ENCODE data around the gene SLC2A4. TPM values are rescaled to one million over a fixed set of nuclear protein-coding genes. Genes with fewer than 3 reads are reported as not detected.
"Not testable (repeated sequence)": the region's sequence is repeated elsewhere in the genome, so short reads cannot be mapped to it uniquely, and the experiment has no call there.

The SLC2A4 gene
- total RNA-seq, 6 experiments from 2014 or later, result 0.07 to 0.09 (median 0.09) TPM; not detected in 1

- H3K36me3 Mint-ChIP-seq (ENCODE audit: low read depth), result peaks cover 2% of the 10 kb centered on the region; the same call in 1 of the 2 replicates
- H3K27me3 Mint-ChIP-seq (ENCODE audit: insufficient read depth), result peaks cover 22% of the 10 kb centered on the region
- no peaks in the 10 kb centered on the region for H3K4me1 Mint-ChIP-seq (ENCODE audit: low read depth)
- no peak for DNase-seq
- no peaks in the 10 kb centered on the region for H3K9me3 Mint-ChIP-seq
- H3K4me3 Mint-ChIP-seq, result no peak within 1 kb of the TSS
- TF ChIP-seq, protein P1, sequence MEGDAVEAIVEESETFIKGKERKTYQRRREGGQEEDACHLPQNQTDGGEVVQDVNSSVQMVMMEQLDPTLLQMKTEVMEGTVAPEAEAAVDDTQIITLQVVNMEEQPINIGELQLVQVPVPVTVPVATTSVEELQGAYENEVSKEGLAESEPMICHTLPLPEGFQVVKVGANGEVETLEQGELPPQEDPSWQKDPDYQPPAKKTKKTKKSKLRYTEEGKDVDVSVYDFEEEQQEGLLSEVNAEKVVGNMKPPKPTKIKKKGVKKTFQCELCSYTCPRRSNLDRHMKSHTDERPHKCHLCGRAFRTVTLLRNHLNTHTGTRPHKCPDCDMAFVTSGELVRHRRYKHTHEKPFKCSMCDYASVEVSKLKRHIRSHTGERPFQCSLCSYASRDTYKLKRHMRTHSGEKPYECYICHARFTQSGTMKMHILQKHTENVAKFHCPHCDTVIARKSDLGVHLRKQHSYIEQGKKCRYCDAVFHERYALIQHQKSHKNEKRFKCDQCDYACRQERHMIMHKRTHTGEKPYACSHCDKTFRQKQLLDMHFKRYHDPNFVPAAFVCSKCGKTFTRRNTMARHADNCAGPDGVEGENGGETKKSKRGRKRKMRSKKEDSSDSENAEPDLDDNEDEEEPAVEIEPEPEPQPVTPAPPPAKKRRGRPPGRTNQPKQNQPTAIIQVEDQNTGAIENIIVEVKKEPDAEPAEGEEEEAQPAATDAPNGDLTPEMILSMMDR (IDR thresholded peaks at IDR 0.05), result no peak
- H3K27ac Mint-ChIP-seq, result no peak within 1 kb of the TSS
Observed at GRCh38 chr17:7336240-7337175, 55.0 kb downstream of the SLC2A4 start, which contains the start of gene ACAP1. ACAP1 (plus strand) TSS chr17:7336529; CDS start chr17:7336735, 206 bp downstream.

DNA sequence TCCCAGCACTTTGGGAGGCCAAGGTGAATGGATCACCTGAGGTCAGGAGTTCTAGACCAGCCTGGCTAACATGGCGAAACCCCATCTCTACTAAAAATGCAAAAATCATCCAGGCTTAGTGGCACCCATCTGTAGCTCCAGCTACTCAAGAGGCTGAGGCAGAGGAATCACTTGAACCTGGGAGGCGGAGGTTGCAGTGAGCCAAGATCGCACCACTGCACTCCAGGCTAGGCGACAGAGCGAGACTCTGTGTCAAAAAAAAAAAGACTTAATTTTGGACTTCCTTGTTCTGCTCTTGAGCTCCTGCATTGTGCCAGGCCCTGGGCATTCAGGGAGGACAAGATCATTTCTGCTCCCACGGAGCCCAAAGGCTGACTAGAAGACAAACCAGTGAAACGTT, 56.1 kb downstream of the SLC2A4 start:
- H3K36me3 Mint-ChIP-seq (ENCODE audit: low read depth); DNase-seq; H3K9me3 Mint-ChIP-seq; H3K4me3 Mint-ChIP-seq; H3K27ac Mint-ChIP-seq; H3K4me1 Mint-ChIP-seq (ENCODE audit: low read depth): not testable (repeated sequence)
- H3K27me3 Mint-ChIP-seq (ENCODE audit: insufficient read depth), result peaks cover 23% of the 10 kb centered on the region

Other genes with a start within 250 kb of the SLC2A4 start
- gene SLC16A13, start 245.7 kb upstream of the SLC2A4 start, total RNA-seq (2021; fragmentation: NEBNext Ultra II Directional; extraction: Animal tissue kit (Norgen Biotek cat#: 25700)), result 1 to 10 TPM; 1.6 to 3.4 (median 1.9) TPM
- not detected for gene SLC16A11, start 237.6 kb upstream of the SLC2A4 start, total RNA-seq (2021; fragmentation: NEBNext Ultra II Directional; extraction: Animal tissue kit (Norgen Biotek cat#: 25700))
- gene CLEC10A, start 201.5 kb upstream of the SLC2A4 start, total RNA-seq (2021; fragmentation: NEBNext Ultra II Directional; extraction: Animal tissue kit (Norgen Biotek cat#: 25700)), result not detected
- gene ASGR2, start 166.9 kb upstream of the SLC2A4 start, total RNA-seq (2021; fragmentation: NEBNext Ultra II Directional; extraction: Animal tissue kit (Norgen Biotek cat#: 25700)), result not detected
- gene ASGR1, start 102.3 kb upstream of the SLC2A4 start, total RNA-seq (2021; fragmentation: NEBNext Ultra II Directional; extraction: Animal tissue kit (Norgen Biotek cat#: 25700)), result 1 to 10 TPM in 2 of 6 experiments, under 1 TPM in 4; 0.71 to 1.4 (median 0.83) TPM
- 10 to 100 TPM; 27.8 to 34.3 (median 28.1) TPM for gene DLG4, start 61.9 kb upstream of the SLC2A4 start, total RNA-seq (2021; fragmentation: NEBNext Ultra II Directional; extraction: Animal tissue kit (Norgen Biotek cat#: 25700))
- gene ACADVL, start 61.8 kb upstream of the SLC2A4 start, total RNA-seq (2021; fragmentation: NEBNext Ultra II Directional; extraction: Animal tissue kit (Norgen Biotek cat#: 25700)), result 100 to 1,000 TPM; 378 to 463 (median 405) TPM
- 10 to 100 TPM; 24.9 to 29.1 (median 27.0) TPM for gene DVL2, start 47.2 kb upstream of the SLC2A4 start, total RNA-seq (2021; fragmentation: NEBNext Ultra II Directional; extraction: Animal tissue kit (Norgen Biotek cat#: 25700))
- 10 to 100 TPM; 57.0 to 75.0 (median 68.2) TPM for gene PHF23, start 42.3 kb upstream of the SLC2A4 start, total RNA-seq (2021; fragmentation: NEBNext Ultra II Directional; extraction: Animal tissue kit (Norgen Biotek cat#: 25700))
- 100 to 1,000 TPM; 399 to 470 (median 426) TPM for gene GABARAP, start 39.3 kb upstream of the SLC2A4 start, total RNA-seq (2021; fragmentation: NEBNext Ultra II Directional; extraction: Animal tissue kit (Norgen Biotek cat#: 25700))
- 100 to 1,000 TPM; 127 to 168 (median 146) TPM for gene CTDNEP1, start 30.0 kb upstream of the SLC2A4 start, total RNA-seq (2021; fragmentation: NEBNext Ultra II Directional; extraction: Animal tissue kit (Norgen Biotek cat#: 25700))
- gene ELP5, start 29.5 kb upstream of the SLC2A4 start, total RNA-seq (2021; fragmentation: NEBNext Ultra II Directional; extraction: Animal tissue kit (Norgen Biotek cat#: 25700)), result 10 to 100 TPM; 28.7 to 36.1 (median 34.0) TPM
- gene CLDN7, start 19.2 kb upstream of the SLC2A4 start, total RNA-seq (2021; fragmentation: NEBNext Ultra II Directional; extraction: Animal tissue kit (Norgen Biotek cat#: 25700)), result 1 to 10 TPM in 4 of 6 experiments, under 1 TPM in 2; 0.43 to 3.0 (median 1.7) TPM
- gene YBX2, start 12.9 kb downstream of the SLC2A4 start, total RNA-seq (2021; fragmentation: NEBNext Ultra II Directional; extraction: Animal tissue kit (Norgen Biotek cat#: 25700)), result not detected
- 1,000 to 10,000 TPM; 1,011 to 1,116 (median 1,072) TPM for gene EIF5A, start 25.9 kb downstream of the SLC2A4 start, total RNA-seq (2021; fragmentation: NEBNext Ultra II Directional; extraction: Animal tissue kit (Norgen Biotek cat#: 25700))
- gene GPS2, start 33.6 kb downstream of the SLC2A4 start, total RNA-seq (2021; fragmentation: NEBNext Ultra II Directional; extraction: Animal tissue kit (Norgen Biotek cat#: 25700)), result 10 to 100 TPM; 34.7 to 45.2 (median 40.7) TPM
- gene NEURL4, start 47.6 kb downstream of the SLC2A4 start, total RNA-seq (2021; fragmentation: NEBNext Ultra II Directional; extraction: Animal tissue kit (Norgen Biotek cat#: 25700)), result 10 to 100 TPM; 18.7 to 24.6 (median 20.4) TPM
- 1 to 10 TPM; 3.2 to 6.4 (median 4.9) TPM for gene ACAP1, start 54.8 kb downstream of the SLC2A4 start, total RNA-seq (2021; fragmentation: NEBNext Ultra II Directional; extraction: Animal tissue kit (Norgen Biotek cat#: 25700))
- 10 to 100 TPM; 11.2 to 14.5 (median 12.6) TPM for gene KCTD11, start 70.4 kb downstream of the SLC2A4 start, total RNA-seq (2021; fragmentation: NEBNext Ultra II Directional; extraction: Animal tissue kit (Norgen Biotek cat#: 25700))
- gene TMEM95, start 73.4 kb downstream of the SLC2A4 start, total RNA-seq (2021; fragmentation: NEBNext Ultra II Directional; extraction: Animal tissue kit (Norgen Biotek cat#: 25700)), result not detected
- gene TNK1, start 99.4 kb downstream of the SLC2A4 start, total RNA-seq (2021; fragmentation: NEBNext Ultra II Directional; extraction: Animal tissue kit (Norgen Biotek cat#: 25700)), result under 1 TPM; 0.20 to 0.41 (median 0.26) TPM
- gene PLSCR3, start 112.8 kb downstream of the SLC2A4 start, total RNA-seq (2021; fragmentation: NEBNext Ultra II Directional; extraction: Animal tissue kit (Norgen Biotek cat#: 25700)), result 100 to 1,000 TPM in 1 of 6 experiments, 10 to 100 TPM in 5; 85.6 to 114 (median 98.5) TPM
- 10 to 100 TPM; 52.2 to 79.1 (median 72.3) TPM for gene TMEM256, start 122.4 kb downstream of the SLC2A4 start, total RNA-seq (2021; fragmentation: NEBNext Ultra II Directional; extraction: Animal tissue kit (Norgen Biotek cat#: 25700))
- 10 to 100 TPM; 41.3 to 57.3 (median 46.2) TPM for gene NLGN2, start 126.1 kb downstream of the SLC2A4 start, total RNA-seq (2021; fragmentation: NEBNext Ultra II Directional; extraction: Animal tissue kit (Norgen Biotek cat#: 25700))
- not detected for gene SPEM1, start 138.6 kb downstream of the SLC2A4 start, total RNA-seq (2021; fragmentation: NEBNext Ultra II Directional; extraction: Animal tissue kit (Norgen Biotek cat#: 25700))
- not detected for gene SPEM2, start 143.9 kb downstream of the SLC2A4 start, total RNA-seq (2021; fragmentation: NEBNext Ultra II Directional; extraction: Animal tissue kit (Norgen Biotek cat#: 25700))
- not detected for gene SPEM3, start 147.1 kb downstream of the SLC2A4 start, total RNA-seq (2021; fragmentation: NEBNext Ultra II Directional; extraction: Animal tissue kit (Norgen Biotek cat#: 25700))
- 1 to 10 TPM; 2.2 to 2.9 (median 2.8) TPM for gene TMEM102, start 153.7 kb downstream of the SLC2A4 start, total RNA-seq (2021; fragmentation: NEBNext Ultra II Directional; extraction: Animal tissue kit (Norgen Biotek cat#: 25700))
- under 1 TPM in 3 of 6 experiments, not detected in 3; 0.10 to 0.31 (median 0.24) TPM for gene FGF11, start 157.8 kb downstream of the SLC2A4 start, total RNA-seq (2021; fragmentation: NEBNext Ultra II Directional; extraction: Animal tissue kit (Norgen Biotek cat#: 25700))
- 1 to 10 TPM; 2.0 to 2.8 (median 2.4) TPM for gene CHRNB1, start 163.3 kb downstream of the SLC2A4 start, total RNA-seq (2021; fragmentation: NEBNext Ultra II Directional; extraction: Animal tissue kit (Norgen Biotek cat#: 25700))
- gene ZBTB4, start 197.9 kb downstream of the SLC2A4 start, total RNA-seq (2021; fragmentation: NEBNext Ultra II Directional; extraction: Animal tissue kit (Norgen Biotek cat#: 25700)), result 10 to 100 TPM; 62.7 to 75.9 (median 68.6) TPM
- gene SLC35G6, start 199.7 kb downstream of the SLC2A4 start, total RNA-seq (2021; fragmentation: NEBNext Ultra II Directional; extraction: Animal tissue kit (Norgen Biotek cat#: 25700)), result not detected
- 100 to 1,000 TPM; 111 to 127 (median 118) TPM for gene POLR2A, start 202.6 kb downstream of the SLC2A4 start, total RNA-seq (2021; fragmentation: NEBNext Ultra II Directional; extraction: Animal tissue kit (Norgen Biotek cat#: 25700))

Data from HFFc6 (cell line).